Activated naive CD4-positive, alpha-beta T cell treated with anti-CD3 and anti-CD28 coated beads, Interleukin-2, amount 10 ng/mL, durations not matched to agents 7 days and 5 days (primary cell): ENCODE data around the gene LIN7B.
"Not testable (repeated sequence)": the region's sequence is repeated elsewhere in the genome, so short reads cannot be mapped to it uniquely, and the experiment has no call there.

Source experiments
- CTCF ChIA-PET: fragments of 350-600 bp; sonication (Branson Sonifier 250); formaldehyde crosslinking; loops from one replicate; lab custom pipeline; 2021; ENCODE audit warnings: antibody characterized with exemption; lab: Charles Lee
- DNase-seq: peaks from one replicate; pipeline ENCODE4 v3.0.0-alpha.2; 2020
- H3K27ac Mint-ChIP-seq: one replicate; pipeline ENCODE4 v1.8.0; 2021; ENCODE audit warnings: mild to moderate bottlenecking, moderate library complexity, mixed read lengths
- H3K27me3 Mint-ChIP-seq: one replicate; pipeline ENCODE4 v1.8.0; 2021; ENCODE audit warnings: mild to moderate bottlenecking, mixed read lengths
- H3K36me3 Mint-ChIP-seq: one replicate; pipeline ENCODE4 v1.8.0; 2021; ENCODE audit warnings: mixed read lengths
- H3K4me1 Mint-ChIP-seq: one replicate; pipeline ENCODE4 v1.8.0; 2021; ENCODE audit warnings: mixed read lengths
- H3K4me3 Mint-ChIP-seq: one replicate; pipeline ENCODE4 v1.8.0; 2021; ENCODE audit warnings: mild to moderate bottlenecking, moderate library complexity, mixed read lengths
- H3K9me3 Mint-ChIP-seq: one replicate; pipeline ENCODE4 v1.8.0; 2021; ENCODE audit warnings: mixed read lengths

LIN7B gene

DNA sequence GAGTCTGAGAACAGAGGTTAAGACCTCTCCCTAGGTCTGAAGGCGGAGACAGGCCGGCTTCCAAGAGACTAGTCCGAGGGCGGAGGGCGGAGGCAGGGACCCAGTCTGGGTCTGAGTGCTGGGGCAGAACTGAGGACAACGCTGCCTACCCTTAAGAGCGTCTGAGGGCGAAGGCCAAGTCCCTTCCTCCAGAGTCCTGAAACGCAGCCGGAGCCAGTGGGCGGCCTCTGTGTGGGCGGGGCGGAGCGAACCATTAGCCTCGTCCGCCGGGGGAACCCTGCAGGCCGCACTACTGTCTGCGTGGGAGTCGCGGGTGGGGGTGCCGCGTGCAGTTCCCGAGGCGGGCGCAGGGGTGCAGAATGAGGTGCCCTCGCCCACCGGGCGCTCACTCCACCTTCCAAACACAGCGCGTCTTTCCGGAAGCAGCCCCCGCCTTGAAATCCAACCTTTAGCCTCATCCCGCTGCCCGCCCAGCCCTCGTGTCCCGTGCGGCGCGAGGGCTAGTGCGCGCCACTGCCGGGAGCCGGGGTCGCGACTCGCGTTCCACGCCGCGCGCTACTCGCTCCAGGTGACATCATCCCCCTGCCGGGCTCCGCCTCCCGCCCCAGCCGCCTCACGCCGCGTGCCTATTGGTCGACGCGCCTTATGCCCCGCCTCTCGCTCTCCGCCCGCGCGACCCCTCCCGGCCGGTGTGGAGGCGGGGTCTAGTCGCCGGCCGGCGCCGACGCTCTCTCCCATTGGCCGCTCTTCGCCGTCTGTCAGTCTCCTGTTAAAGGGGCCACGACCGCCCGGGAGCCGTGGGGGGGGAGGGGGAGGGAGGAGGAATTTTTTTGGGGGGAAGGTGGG, 4.6 kb downstream of the LIN7B start, which contains the start of gene C19orf73:
Gene C19orf73, minus strand, starts transcription at position 579 of the 846 bp plus-strand sequence. Its CDS starts 121 bp downstream, at position 458.
- DNase-seq, result peak; percentile 96
- peaks cover 42% of the 10 kb centered on the region for H3K27me3 Mint-ChIP-seq
- peaks cover 39% of the 10 kb centered on the region for H3K4me1 Mint-ChIP-seq
- H3K27ac Mint-ChIP-seq, result peak within 1 kb of the TSS; percentile 78
- H3K36me3 Mint-ChIP-seq, result no peaks in the 10 kb centered on the region
- CTCF ChIA-PET, result interaction anchor here (1.1 kb wide), 1 partner anchor 27 kb away, joined by 6 read pairs; no protein-coding TSS in a partner anchor
- H3K4me3 Mint-ChIP-seq, result peak within 1 kb of the TSS; percentile 83
- H3K9me3 Mint-ChIP-seq, result no peaks in the 10 kb centered on the region

DNA sequence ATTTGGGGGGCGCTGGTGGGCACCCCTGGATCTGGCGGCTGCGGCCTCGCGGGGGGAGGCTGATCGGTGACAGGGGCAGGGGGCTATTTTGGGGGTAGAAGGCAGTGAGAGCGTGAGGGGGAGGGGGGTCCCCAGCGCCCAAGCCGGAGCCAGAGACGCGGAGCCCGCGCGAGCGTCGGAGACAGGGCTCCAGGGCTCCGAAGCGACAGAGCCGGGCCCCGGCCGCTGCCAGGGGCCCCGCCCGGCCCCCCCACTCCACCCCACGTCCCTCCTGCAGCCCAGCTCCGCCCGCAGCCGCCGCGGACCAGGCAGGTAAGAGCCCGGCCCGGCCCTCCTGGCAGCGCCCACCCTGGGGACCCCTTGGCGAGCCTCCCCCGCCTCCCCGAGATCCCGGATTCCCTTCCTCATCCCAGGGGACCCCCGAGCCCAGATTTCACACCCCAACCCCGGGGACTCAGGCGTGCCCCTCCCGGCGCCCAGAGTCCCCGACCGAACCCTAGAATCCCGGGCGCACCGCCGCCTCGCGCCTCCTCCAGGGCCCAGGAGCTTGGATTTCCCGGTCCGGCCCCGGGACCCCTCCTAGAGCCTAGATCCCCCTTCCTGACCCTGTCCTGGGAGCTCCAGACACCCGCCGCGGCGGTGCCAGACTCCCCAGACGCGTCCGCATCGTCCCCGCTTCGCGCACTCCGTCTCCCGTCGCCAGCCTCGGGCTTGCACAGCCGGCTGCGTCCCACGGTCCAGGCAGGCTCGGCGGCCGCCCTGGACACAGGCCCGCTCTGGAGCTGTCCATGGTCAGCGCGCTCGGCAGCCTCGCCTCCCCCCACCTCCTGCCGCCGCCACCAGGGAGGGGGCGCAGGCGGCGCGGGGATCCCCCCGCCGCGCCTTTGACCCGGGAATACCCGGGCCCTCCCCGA, 5.5 kb downstream of the LIN7B start, which contains the start of gene PPFIA3:
Gene PPFIA3, plus strand, starts transcription at position 134 of the 914 bp plus-strand sequence. CDS start 8,330 bp downstream, outside the sequence.
- DNase-seq, result peak; percentile 45
- peak within 1 kb of the TSS; percentile 78 for H3K27ac Mint-ChIP-seq
- H3K4me3 Mint-ChIP-seq, result peak within 1 kb of the TSS; percentile 83
- H3K36me3 Mint-ChIP-seq, result no peaks in the 10 kb centered on the region
- H3K4me1 Mint-ChIP-seq, result peaks cover 36% of the 10 kb centered on the region
- CTCF ChIA-PET, result interaction anchor here (1.5 kb wide), 1 partner anchor 22 kb away, joined by 9 read pairs; no protein-coding TSS in a partner anchor
- no peaks in the 10 kb centered on the region for H3K9me3 Mint-ChIP-seq
- peaks cover 43% of the 10 kb centered on the region for H3K27me3 Mint-ChIP-seq

DNA sequence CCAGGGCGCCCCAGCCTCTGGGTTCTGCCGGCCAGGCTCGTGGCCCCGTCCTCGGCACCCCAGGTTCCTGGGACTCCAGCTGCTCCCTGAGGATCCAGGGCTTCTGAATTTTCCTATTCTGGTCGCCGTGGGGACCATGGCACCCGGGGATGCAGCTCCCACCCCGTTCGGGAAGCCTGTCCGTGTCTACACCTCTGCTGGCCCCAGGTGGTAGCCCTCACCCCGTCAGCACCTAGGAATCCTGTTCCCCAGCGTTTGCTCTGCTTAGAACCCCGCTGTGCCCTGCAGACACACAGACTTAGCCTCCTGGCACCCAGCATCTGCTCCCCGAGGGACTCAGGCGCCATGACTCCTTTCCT, 6.1 kb downstream of the LIN7B start:
- H3K4me1 Mint-ChIP-seq, result peaks cover 32% of the 10 kb centered on the region
- H3K9me3 Mint-ChIP-seq, result no peaks in the 10 kb centered on the region
- H3K27me3 Mint-ChIP-seq, result peaks cover 48% of the 10 kb centered on the region
- peak overlapping the region; percentile 1 for H3K27ac Mint-ChIP-seq
- no peak for DNase-seq
- no peaks in the 10 kb centered on the region for H3K36me3 Mint-ChIP-seq
- CTCF ChIA-PET, result interaction anchor here (0.6 to 1.5 kb wide), 3 partner anchors 19 to 26 kb away, joined by 3 to 9 read pairs (median 3); no protein-coding TSS in a partner anchor
- H3K4me3 Mint-ChIP-seq, result peak overlapping the region; percentile 53

GRCh38 chr19:49120868-49121267, 6.7 kb downstream of the LIN7B start:
- Mint-ChIP-seq H3K4me3 (peak overlapping the region; percentile 53), H3K4me1 (peaks cover 32% of the 10 kb centered on the region), H3K36me3 (no peaks in the 10 kb centered on the region), H3K27ac (no peak overlapping the region), H3K27me3 (peaks cover 53% of the 10 kb centered on the region), H3K9me3 (no peaks in the 10 kb centered on the region)
- no peak for DNase-seq
- CTCF ChIA-PET, result interaction anchor here (0.6 to 1.5 kb wide), 3 partner anchors 18 to 25 kb away, joined by 3 to 9 read pairs (median 3); no protein-coding TSS in a partner anchor

- DNase-seq, H3K9me3 Mint-ChIP-seq, CTCF ChIA-PET, H3K36me3 Mint-ChIP-seq, H3K27ac Mint-ChIP-seq: not testable (repeated sequence)
- H3K4me1 Mint-ChIP-seq, result peaks cover 24% of the 10 kb centered on the region
- H3K4me3 Mint-ChIP-seq, result peak overlapping the region; percentile 10
- H3K27me3 Mint-ChIP-seq, result peaks cover 56% of the 10 kb centered on the region
Observed at GRCh38 chr19:49121841-49122240, 7.7 kb downstream of the LIN7B start.

- Mint-ChIP-seq H3K27me3 (peaks cover 57% of the 10 kb centered on the region), H3K4me1 (peaks cover 19% of the 10 kb centered on the region)
- CTCF ChIA-PET, H3K27ac Mint-ChIP-seq, H3K36me3 Mint-ChIP-seq, H3K9me3 Mint-ChIP-seq, H3K4me3 Mint-ChIP-seq, DNase-seq: not testable (repeated sequence)
Observed at GRCh38 chr19:49123285-49123684, 9.1 kb downstream of the LIN7B start.

DNA sequence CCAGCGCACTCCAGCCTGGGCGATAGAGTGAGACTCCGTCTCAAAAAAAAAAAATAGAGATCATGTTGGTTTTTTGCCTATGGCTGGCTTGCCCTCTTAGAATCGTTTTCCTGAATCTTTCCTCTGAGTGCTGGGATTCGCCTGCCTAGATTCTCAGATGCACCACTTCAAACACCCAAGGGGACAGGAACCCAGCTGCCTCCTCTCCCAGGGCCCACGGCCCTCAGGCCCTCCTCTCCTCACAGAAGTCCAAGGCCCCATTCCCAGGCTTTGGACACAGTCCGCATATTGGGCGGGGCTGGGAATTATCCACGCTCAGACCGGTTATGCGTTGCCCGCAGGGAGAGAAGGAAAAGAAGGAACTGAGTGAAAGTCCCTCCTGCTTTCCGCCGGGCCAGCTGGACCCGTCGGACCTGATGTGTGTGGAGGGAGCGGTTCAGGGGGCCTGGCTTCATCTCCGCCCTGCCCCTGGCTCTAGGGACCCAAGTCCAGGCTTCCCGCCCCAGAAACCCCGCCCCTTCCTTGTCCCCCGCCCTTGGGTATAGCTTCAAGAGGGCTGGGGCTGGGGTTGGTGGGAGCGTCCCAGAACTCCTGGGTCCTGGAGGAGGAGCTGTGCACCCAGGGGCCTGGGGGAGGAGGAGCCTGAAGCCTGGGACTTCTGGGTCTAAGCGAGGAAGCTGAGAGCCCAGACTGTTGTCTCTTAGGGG, 11.0 kb downstream of the LIN7B start:
- Mint-ChIP-seq H3K4me1 (peaks cover 20% of the 10 kb centered on the region), H3K27me3 (peaks cover 49% of the 10 kb centered on the region), H3K36me3 (no peaks in the 10 kb centered on the region), H3K27ac (no peak overlapping the region), H3K4me3 (no peak overlapping the region), H3K9me3 (no peaks in the 10 kb centered on the region)
- CTCF ChIA-PET, result interaction anchor here (0.7 to 1.4 kb wide), 2 partner anchors 11 to 28 kb away, joined by 5 to 6 read pairs; partner anchors contain the start of gene LIN7B
- DNase-seq, result no peak

- CTCF ChIA-PET, result no interaction called here
Observed at GRCh38 chr19:49126575-49126974, 12.4 kb downstream of the LIN7B start.

GRCh38 chr19:49127225-49127624, 13.1 kb downstream of the LIN7B start:
- not testable (repeated sequence) for H3K4me3 Mint-ChIP-seq, H3K36me3 Mint-ChIP-seq, DNase-seq, H3K27ac Mint-ChIP-seq, H3K9me3 Mint-ChIP-seq
- CTCF ChIA-PET, result interaction anchor here (0.5 to 3.6 kb wide), 4 partner anchors 14 to 29 kb away, joined by 3 to 18 read pairs (median 7); partner anchors contain the start of gene LIN7B
- peaks cover 12% of the 10 kb centered on the region for H3K4me1 Mint-ChIP-seq
- peaks cover 37% of the 10 kb centered on the region for H3K27me3 Mint-ChIP-seq

More at GRCh38 chr19:49126575-49126974, 12.4 kb downstream of the LIN7B start:
- H3K4me3 Mint-ChIP-seq, result no peak overlapping the region
- no peaks in the 10 kb centered on the region for H3K36me3 Mint-ChIP-seq
- no peak for DNase-seq
- H3K27me3 Mint-ChIP-seq, result peaks cover 38% of the 10 kb centered on the region
- H3K4me1 Mint-ChIP-seq, result peaks cover 12% of the 10 kb centered on the region
- no peak overlapping the region for H3K27ac Mint-ChIP-seq
- H3K9me3 Mint-ChIP-seq, result no peaks in the 10 kb centered on the region

- H3K9me3 Mint-ChIP-seq, result no peaks in the 10 kb centered on the region
- CTCF ChIA-PET, result interaction anchor here (0.6 to 3.6 kb wide), 4 partner anchors 14 to 135 kb away, joined by 3 to 18 read pairs (median 7); partner anchors contain the start of genes GYS1, LIN7B and RUVBL2
- H3K4me1 Mint-ChIP-seq, result peaks cover 16% of the 10 kb centered on the region
- DNase-seq, result peak; percentile 95
- H3K36me3 Mint-ChIP-seq, result no peaks in the 10 kb centered on the region
- H3K27ac Mint-ChIP-seq, result peak overlapping the region; percentile 79
- H3K4me3 Mint-ChIP-seq, result peak overlapping the region; percentile 75
- H3K27me3 Mint-ChIP-seq, result peaks cover 38% of the 10 kb centered on the region
Observed at GRCh38 chr19:49127674-49128544, 13.7 kb downstream of the LIN7B start.

GRCh38 chr19:49128545-49129237, 14.5 kb downstream of the LIN7B start:
- no peaks in the 10 kb centered on the region for H3K36me3 Mint-ChIP-seq
- peaks cover 23% of the 10 kb centered on the region for H3K4me1 Mint-ChIP-seq
- no peaks in the 10 kb centered on the region for H3K9me3 Mint-ChIP-seq
- DNase-seq, result no peak
- peak overlapping the region; percentile 75 for H3K4me3 Mint-ChIP-seq
- peaks cover 38% of the 10 kb centered on the region for H3K27me3 Mint-ChIP-seq
- CTCF ChIA-PET, result interaction anchor here (0.6 to 3.6 kb wide), 4 partner anchors 14 to 136 kb away, joined by 3 to 18 read pairs (median 10); partner anchors contain the start of genes GYS1, LIN7B and RUVBL2
- no peak overlapping the region for H3K27ac Mint-ChIP-seq

- H3K9me3 Mint-ChIP-seq, result no peaks in the 10 kb centered on the region
- DNase-seq, result no peak
- H3K4me1 Mint-ChIP-seq, result peaks cover 25% of the 10 kb centered on the region
- H3K27ac Mint-ChIP-seq, result no peak overlapping the region
- no peak overlapping the region for H3K4me3 Mint-ChIP-seq
- peaks cover 41% of the 10 kb centered on the region for H3K27me3 Mint-ChIP-seq
- no peaks in the 10 kb centered on the region for H3K36me3 Mint-ChIP-seq
- CTCF ChIA-PET, result interaction anchor here (2.1 to 3.6 kb wide), 3 partner anchors 15 to 31 kb away, joined by 9 to 18 read pairs (median 10); partner anchors contain the start of gene LIN7B
Observed at GRCh38 chr19:49129238-49129583, 15.0 kb downstream of the LIN7B start.
